CD4-positive, alpha-beta T cell treated with Interleukin-6 for 4 hours (primary cell): ENCODE data around the gene SEZ6L.

Experiments
- DNase-seq: peaks from one replicate; pipeline ENCODE4 v3.0.0-alpha.2; 2020; ENCODE audit warnings: mixed read lengths

The SEZ6L gene

DNA sequence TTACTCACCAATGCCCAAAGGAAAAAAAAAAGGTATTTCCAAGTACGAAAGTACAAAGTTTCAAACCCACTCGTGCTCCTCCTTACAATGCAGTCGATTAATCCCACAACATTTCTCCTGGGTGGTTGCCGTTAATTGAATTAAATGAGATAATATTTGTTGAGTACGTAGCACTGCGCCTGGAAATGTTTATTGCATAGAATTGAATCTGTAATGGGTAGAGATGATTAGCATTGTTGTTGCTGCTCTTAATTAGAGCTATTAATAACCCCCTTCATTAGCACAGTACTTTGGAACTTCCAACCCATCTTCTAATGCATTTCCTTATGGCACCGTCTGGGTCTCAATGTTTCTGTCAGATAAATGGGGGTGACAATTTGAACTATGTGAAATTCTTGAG lies 77.3 kb downstream of the SEZ6L start:
- no peak for DNase-seq

DNA sequence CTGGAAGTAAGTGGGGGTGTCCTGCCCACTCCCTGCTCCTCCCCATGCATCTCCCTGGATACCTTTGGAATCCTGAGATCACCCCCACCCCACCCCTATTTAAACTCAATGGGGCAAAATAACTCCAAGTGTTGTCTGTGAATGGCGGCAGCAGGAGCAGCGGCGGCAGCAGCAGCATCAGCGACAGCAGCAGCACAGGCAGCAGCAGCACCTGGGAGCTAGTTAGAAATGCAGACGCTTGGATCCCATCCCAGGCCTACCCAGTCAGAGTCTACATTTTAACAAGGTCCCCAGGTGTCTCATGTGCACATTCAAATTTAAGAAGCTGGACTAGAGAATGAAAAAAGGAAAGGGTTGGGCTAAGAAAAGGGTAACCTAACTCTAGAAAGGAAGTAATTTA lies 82.6 kb downstream of the SEZ6L start:
- DNase-seq, result no peak

GRCh38 chr22:26259510-26259909 lies 90.2 kb downstream of the SEZ6L start:
- DNase-seq, result no peak

GRCh38 chr22:26264162-26264561 lies 94.9 kb downstream of the SEZ6L start:
- no peak for DNase-seq

GRCh38 chr22:26265281-26265680 lies 96.0 kb downstream of the SEZ6L start:
- no peak for DNase-seq

DNA sequence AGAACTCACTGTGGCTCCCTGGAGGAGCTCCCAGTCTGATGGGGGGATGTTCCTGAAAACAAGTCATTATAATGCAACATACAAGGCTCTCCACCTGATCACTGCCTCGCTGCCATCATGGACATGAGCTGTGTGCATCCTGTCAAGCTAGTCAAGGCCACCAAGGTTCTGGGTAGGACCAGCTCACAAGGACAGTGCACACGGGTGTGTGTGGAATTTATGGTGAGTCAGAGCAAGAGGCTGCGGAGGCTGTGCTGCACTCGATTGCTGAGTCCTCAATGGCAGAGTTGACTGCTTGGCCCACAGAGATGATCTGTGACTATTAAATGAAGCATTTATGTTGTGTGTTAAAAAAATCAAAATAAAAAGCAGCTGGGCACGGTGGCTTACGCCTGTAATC lies 96.6 kb downstream of the SEZ6L start:
- no peak for DNase-seq

DNA sequence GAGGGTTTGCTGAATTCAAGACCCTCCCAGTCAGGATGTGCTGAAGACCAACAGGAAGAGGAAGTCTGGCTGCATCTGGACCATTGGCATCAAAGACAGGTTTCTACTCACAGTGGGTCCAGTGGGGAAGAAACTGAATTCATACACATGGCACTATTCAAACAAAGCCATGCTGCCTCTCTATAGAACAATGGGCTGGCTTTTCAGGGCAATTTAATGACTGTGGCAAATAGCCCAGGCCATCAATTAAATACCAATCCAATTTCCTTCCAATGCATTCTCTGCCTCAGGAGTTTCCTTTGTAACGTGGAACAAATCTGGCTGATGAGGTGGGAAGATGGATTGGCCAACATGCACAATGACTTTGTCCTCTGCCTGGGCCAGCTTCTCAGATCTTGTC lies 98.6 kb downstream of the SEZ6L start:
- no peak for DNase-seq

GRCh38 chr22:26269572-26269971 lies 100.3 kb downstream of the SEZ6L start:
- no peak for DNase-seq

GRCh38 chr22:26271427-26271826 lies 102.2 kb downstream of the SEZ6L start:
- DNase-seq, result no peak

- DNase-seq, result no peak
Observed at GRCh38 chr22:26273011-26273675, 103.9 kb downstream of the SEZ6L start.

DNA sequence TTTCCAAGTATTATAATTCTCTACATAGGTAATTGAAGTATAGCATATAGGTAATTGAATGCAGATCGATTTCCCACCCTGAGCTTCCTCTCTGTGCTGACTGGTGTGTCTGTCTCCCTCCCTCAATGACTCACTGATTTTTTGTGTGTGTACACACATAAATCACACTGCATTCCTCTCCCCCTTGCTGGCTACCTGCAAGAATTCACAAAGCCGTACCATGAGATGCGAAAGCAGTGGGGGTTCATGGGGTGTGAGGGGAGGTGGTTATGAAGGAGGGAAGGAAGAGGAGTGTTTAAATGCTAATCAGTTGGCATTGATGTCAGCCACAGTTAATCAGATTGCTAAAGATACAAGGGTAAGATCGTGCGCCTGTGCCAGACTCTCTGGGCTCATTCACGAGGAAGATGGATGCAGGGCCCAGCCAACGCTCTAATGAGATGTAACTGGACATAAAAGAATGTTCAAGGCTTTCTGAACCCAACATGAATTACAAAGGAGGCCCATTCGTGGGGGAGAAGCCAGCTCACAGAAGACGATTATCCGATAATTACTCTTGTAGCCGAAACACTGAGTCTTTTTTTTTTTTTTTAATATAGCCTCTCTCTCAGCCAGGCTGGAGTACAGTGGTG lies 107.4 kb downstream of the SEZ6L start:
- no peak for DNase-seq

- no peak for DNase-seq
Observed at GRCh38 chr22:26281941-26282340, 112.7 kb downstream of the SEZ6L start.

GRCh38 chr22:26283330-26283729 lies 114.1 kb downstream of the SEZ6L start:
- DNase-seq, result no peak

GRCh38 chr22:26285632-26286031 lies 116.4 kb downstream of the SEZ6L start:
- DNase-seq, result no peak

DNA sequence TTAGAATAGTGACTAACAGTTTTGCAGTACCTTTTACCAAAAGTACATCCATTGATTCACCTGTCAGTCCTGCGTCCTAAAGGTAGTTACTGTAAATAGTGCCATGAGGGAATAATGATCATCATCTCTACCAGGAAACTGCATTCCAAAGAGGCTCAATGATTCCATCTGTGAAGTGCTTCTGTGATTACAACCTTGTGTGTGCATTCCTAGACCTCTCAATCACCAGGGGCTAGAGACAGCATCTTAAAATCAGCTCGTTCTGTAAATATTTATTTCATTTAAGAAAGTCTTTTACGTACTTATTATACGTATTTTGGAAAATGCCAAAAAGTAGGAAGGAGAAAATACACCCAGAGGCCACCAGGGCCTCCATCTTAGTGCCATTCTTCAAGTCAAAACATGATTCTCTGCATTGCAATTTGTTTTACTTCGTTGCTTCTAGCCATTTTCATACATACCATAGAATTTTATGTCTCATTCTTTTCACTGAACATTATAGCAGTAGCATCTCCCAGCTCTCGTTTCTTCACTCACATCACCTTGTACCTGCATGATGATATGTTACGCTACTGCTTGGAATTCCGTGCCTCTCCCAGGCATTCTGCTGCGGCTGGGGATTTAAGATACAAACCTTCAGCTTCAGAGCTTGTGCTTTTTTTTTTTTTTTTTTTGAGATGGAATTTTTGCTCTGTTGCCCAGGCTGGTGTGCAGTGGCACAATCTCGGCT lies 117.0 kb downstream of the SEZ6L start:
- no peak for DNase-seq

DNA sequence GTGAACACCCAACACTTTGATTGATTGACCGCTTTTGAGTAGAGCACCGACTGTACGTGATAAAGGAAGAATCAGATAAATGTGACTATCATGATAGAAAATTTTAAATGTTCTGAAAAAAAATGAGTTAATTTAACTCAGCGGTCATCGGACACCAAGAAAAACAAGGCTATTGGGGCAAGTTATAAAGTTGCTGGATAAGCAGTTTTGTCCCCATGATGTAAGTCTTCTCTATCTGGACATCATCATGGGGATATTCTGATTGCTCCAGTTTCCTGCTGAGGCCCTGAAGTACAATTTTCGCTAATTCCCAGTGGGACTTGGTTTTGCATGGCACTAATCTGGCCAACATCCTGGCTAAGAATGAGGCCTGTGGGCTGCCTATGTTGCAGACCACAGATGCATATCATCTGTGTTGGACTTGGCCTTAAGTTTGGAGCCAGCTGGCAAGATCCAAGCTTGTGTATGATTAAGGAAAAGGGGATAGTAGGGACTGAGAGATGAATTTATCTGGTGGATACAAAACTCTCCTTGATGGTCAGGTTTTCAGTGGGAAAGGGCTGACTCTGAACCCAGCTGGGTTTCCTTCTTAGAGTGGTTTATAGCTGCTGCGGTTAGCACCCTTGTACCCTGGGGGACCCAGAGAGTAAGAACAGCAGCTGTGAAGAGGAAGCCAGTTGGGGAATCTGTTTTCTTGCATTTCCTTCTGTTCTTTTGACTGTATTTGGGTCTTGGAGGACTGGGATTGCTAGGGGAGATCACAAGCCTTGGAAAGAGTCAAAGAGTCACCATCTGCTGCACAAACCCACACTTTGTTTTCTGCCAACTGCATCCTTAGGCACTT lies 118.3 kb downstream of the SEZ6L start:
- no peak for DNase-seq

GRCh38 chr22:26289611-26290101 lies 120.4 kb downstream of the SEZ6L start:
- no peak for DNase-seq

GRCh38 chr22:26291940-26292666 lies 122.8 kb downstream of the SEZ6L start:
- no peak for DNase-seq

DNA sequence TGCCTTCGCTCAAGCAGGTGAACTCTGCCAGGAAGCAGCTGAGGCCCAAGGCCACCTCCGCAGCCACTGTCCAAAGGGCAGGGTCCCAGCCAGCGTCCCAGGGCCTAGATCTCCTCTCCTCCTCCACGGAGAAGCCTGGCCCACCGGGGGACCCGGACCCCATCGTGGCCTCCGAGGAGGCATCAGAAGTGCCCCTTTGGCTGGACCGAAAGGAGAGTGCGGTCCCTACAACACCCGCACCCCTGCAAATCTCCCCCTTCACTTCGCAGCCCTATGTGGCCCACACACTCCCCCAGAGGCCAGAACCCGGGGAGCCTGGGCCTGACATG lies 123.4 kb downstream of the SEZ6L start:
- no peak for DNase-seq

DNA sequence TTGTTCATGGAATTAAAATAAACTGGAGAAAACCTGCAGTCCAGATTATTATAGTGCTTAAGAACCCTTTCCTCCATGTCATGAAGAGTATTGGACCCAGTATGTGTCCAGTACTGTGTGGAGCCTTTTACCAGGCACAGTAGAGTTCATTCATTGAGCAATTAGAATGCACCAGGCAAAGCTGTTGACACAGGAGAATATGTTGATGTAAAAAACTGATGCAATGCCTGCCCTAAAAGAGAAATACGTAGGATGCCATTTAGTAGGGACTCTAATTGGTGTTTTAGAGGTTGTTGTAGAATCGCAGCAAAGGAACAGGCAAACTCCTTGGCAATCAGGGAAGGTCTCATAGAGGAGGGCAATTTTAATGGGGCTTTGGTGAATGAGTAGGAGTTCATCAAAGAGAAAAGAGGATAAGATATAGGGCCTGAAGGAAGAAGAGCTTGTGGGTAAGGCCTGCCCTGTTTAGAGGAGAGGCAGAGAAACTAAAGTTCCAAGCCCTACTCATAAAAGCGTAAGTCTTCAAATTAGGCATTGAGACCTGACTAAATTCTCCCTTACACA lies 126.4 kb downstream of the SEZ6L start:
- no peak for DNase-seq

GRCh38 chr22:26298605-26299310 lies 129.5 kb downstream of the SEZ6L start:
- no peak for DNase-seq

DNA sequence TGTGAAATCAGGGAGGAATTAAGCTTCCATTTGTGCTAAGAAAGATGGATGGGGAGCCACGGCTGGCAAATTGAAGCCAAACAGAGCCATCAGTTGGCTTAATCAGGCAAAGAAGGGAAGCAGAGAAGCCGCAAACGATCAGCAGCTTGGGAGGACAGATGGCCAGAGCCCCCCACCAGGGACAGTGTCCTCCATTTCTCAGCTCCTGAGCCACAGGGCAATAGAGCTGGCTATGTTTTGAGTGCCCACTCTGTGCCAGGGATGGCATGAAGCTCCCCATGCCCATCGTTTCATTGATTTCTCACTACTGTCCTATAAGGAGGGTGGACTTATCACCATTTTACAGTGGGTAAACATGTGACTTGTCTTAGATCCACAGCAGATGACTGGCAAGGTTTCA lies 133.5 kb downstream of the SEZ6L start:
- DNase-seq, result no peak
